Mesothelial cell of epicardium (in vitro differentiated cells): ENCODE measurements around the gene PDGFRB. TPM values are rescaled to one million over a fixed set of nuclear protein-coding genes. Genes with fewer than 3 reads are reported as not detected.
A peak's percentile ranks its signal among the peaks of the same experiment; 100 is the strongest.

Experiments used
- DNase-seq, 2 experiments: peaks; one replicate each; pipeline ENCODE4 v3.0.0; 2021; ENCODE audit warnings: low spot score in 2 of 2; ENCODE audit not compliant: unreplicated experiment in 2 of 2
- H3K27ac Mint-ChIP-seq: 2 replicates; pipeline ENCODE4 v1.8.0; 2021; ENCODE audit warnings: mixed read lengths
- H3K27me3 Mint-ChIP-seq: 2 replicates; pipeline ENCODE4 v1.8.0; 2021; ENCODE audit warnings: low read depth, mixed read lengths
- H3K36me3 Mint-ChIP-seq: 2 replicates; pipeline ENCODE4 v1.8.0; 2021; ENCODE audit warnings: mixed read lengths
- H3K4me1 Mint-ChIP-seq: 2 replicates; pipeline ENCODE4 v1.8.0; 2021; ENCODE audit warnings: mixed read lengths
- H3K4me3 Mint-ChIP-seq: 2 replicates; pipeline ENCODE4 v1.8.0; 2021; ENCODE audit warnings: mild to moderate bottlenecking, moderate library complexity, mixed read lengths
- H3K9me3 Mint-ChIP-seq: 2 replicates; pipeline ENCODE4 v1.8.0; 2021; ENCODE audit warnings: mixed read lengths
- total RNA-seq: library from RNA; stranded (reverse); gene quantifications from 3 replicates; pipeline ENCODE4 v1.2.1, GENCODE V29; 2021
- TF ChIP-seq, protein P1 (sequence below): fragments of 200-600 bp; sonication (generic); IDR thresholded peaks from one replicate; pipeline ENCODE4 v1.5.0; 2021; ENCODE audit warnings: antibody characterized with exemption; ENCODE audit not compliant: unreplicated experiment

The PDGFRB gene
- total RNA-seq, 1 donor from 2014 or later, result 100 TPM

DNA sequence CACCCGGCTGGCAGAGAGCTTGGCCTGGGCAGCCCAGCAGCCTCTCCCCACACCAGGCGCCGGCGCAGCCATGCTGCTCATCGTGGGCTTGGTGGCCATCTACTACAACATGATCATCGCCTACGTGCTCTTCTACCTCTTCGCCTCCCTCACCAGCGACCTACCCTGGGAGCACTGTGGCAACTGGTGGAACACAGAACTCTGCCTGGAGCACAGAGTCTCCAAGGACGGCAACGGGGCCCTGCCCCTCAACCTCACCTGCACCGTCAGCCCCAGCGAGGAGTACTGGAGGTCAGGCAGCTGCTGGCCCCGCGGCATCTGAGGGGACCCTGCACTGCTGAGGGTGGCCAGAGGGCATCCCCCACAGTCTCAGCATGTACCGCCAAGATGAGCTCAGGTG lies 41.3 kb upstream of the PDGFRB start:
- Mint-ChIP-seq H3K9me3 (no peaks in the 10 kb centered on the region), H3K4me1 (peaks cover 7% of the 10 kb centered on the region), H3K36me3 (no peaks in the 10 kb centered on the region), H3K4me3 (no peak overlapping the region), H3K27me3 (peaks cover 38% of the 10 kb centered on the region), H3K27ac (no peak overlapping the region)
- TF ChIP-seq, protein P1, sequence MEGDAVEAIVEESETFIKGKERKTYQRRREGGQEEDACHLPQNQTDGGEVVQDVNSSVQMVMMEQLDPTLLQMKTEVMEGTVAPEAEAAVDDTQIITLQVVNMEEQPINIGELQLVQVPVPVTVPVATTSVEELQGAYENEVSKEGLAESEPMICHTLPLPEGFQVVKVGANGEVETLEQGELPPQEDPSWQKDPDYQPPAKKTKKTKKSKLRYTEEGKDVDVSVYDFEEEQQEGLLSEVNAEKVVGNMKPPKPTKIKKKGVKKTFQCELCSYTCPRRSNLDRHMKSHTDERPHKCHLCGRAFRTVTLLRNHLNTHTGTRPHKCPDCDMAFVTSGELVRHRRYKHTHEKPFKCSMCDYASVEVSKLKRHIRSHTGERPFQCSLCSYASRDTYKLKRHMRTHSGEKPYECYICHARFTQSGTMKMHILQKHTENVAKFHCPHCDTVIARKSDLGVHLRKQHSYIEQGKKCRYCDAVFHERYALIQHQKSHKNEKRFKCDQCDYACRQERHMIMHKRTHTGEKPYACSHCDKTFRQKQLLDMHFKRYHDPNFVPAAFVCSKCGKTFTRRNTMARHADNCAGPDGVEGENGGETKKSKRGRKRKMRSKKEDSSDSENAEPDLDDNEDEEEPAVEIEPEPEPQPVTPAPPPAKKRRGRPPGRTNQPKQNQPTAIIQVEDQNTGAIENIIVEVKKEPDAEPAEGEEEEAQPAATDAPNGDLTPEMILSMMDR, result no peak
- DNase-seq, result no peak

DNA sequence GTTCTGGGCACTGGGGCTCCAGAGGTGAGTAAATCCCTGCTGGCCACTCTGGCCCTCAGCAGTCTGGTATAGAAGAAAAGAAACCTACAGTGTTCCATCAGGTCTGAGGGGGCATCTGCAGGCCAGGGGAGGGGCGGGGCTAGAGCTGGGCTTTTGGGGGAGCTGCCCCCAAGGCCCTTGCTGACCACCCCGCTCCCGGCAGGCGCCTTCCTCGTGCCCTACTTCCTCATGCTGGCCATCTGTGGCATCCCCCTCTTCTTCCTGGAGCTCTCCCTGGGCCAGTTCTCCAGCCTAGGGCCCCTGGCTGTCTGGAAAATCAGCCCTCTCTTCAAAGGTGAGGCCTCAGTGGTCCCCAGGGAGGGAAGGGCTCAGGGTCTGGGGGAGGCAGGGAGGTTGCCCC lies 40.9 kb upstream of the PDGFRB start:
- DNase-seq, result no peak
- no peaks in the 10 kb centered on the region for H3K36me3 Mint-ChIP-seq
- no peak overlapping the region for H3K27ac Mint-ChIP-seq
- no peaks in the 10 kb centered on the region for H3K9me3 Mint-ChIP-seq
- TF ChIP-seq, protein P1, result no peak
- peaks cover 7% of the 10 kb centered on the region for H3K4me1 Mint-ChIP-seq
- peaks cover 43% of the 10 kb centered on the region for H3K27me3 Mint-ChIP-seq
- no peak overlapping the region for H3K4me3 Mint-ChIP-seq

DNA sequence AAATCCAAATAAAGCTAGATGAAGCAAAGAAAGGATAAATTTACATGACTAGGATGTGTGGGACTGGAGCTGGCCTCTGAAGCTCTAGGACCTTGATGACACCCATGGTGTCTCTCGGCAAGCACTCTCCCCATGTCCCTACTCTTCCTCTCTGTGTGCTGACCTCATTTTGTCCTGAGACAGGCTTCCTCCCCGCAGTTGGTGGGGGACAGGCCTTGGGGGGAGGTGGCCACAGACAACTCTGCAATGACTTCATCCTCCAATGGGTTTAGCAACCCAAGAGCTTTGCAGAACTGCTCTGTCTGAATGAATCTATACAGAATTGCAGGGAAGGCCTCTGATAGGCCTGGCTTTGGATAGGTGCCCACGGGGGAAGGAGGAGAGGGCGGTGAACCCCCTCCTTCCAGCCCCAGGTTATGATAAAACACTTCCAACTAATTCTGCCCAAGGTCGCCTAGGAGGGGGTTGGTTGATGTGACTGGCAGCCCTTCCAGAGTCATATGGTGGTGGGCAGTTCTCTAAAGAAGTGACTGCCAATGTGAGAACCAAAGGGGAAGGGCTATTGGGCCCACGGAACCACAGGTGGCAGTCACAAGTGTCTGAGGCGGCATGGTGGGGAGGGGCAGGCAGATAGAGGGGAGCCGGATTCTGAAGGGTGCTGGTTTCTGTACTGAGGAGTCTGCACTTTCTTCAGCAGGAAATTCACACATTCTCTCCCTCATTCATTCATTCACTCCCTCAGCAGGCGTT lies 40.3 kb upstream of the PDGFRB start:
- no peaks in the 10 kb centered on the region for H3K36me3 Mint-ChIP-seq
- no peak overlapping the region for H3K4me3 Mint-ChIP-seq
- H3K27ac Mint-ChIP-seq, result no peak overlapping the region
- no peaks in the 10 kb centered on the region for H3K9me3 Mint-ChIP-seq
- H3K27me3 Mint-ChIP-seq, result peaks cover 49% of the 10 kb centered on the region
- TF ChIP-seq, protein P1, result no peak
- H3K4me1 Mint-ChIP-seq, result peaks cover 8% of the 10 kb centered on the region
- DNase-seq, result no peak

DNA sequence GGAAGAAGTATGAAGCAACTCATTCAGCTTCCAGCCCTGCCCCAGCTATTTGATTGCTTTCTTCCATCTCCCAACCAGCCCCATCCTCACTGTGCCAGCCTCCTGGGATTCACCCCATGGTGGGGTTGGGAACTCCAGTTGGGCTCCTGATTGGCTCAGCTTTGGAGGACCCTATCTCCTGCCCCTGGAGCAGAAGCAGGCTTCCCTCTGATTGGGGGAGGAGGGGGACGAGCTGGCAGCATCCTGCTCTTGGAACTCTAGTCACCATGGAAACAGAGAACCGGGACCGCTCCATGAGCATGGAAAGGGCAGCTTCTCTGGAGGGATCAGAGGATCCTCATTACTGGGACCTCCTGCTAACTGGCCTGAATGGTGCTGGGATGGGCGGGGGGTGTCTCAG lies 36.8 kb upstream of the PDGFRB start:
- no peaks in the 10 kb centered on the region for H3K9me3 Mint-ChIP-seq
- H3K27me3 Mint-ChIP-seq, result peaks cover 59% of the 10 kb centered on the region
- H3K36me3 Mint-ChIP-seq, result no peaks in the 10 kb centered on the region
- no peak overlapping the region for H3K4me3 Mint-ChIP-seq
- H3K4me1 Mint-ChIP-seq, result peaks cover 15% of the 10 kb centered on the region
- TF ChIP-seq, protein P1, result no peak
- no peak overlapping the region for H3K27ac Mint-ChIP-seq
- no peak for DNase-seq

DNA sequence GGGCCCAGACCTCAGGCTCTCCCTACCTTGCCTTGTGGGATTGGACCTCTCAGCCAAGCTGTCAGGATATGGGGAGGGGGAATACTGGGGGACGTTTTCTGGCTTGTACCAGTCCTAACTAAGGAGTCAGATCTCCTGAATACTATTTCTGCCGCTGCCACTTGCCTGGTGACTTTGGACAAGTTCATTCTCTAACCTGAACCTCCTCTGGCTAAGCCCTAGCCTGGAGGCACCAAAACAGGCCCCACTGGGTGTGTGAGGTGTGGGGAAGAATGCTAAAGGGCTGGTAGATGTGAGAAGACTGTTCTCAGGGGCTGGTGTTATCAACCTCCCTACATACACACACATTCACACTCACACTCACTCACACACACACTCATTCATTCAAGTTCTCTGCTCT lies 35.3 kb upstream of the PDGFRB start:
- H3K9me3 Mint-ChIP-seq, result no peaks in the 10 kb centered on the region
- peak overlapping the region; percentile 30 for H3K4me3 Mint-ChIP-seq
- no peak for DNase-seq
- no peak overlapping the region for H3K27ac Mint-ChIP-seq
- TF ChIP-seq, protein P1, result no peak
- peaks cover 15% of the 10 kb centered on the region for H3K4me1 Mint-ChIP-seq
- peaks cover 67% of the 10 kb centered on the region for H3K27me3 Mint-ChIP-seq
- H3K36me3 Mint-ChIP-seq, result no peaks in the 10 kb centered on the region
